Kidney epithelial cell (primary cell): ENCODE data around the gene NFKBIA. TPM values are rescaled to one million over a fixed set of nuclear protein-coding genes. Genes with fewer than 3 reads are reported as not detected.
"Not testable (repeated sequence)": the region's sequence is repeated elsewhere in the genome, so short reads cannot be mapped to it uniquely, and the experiment has no call there.

Experiments
- DNase-seq: peaks from one replicate; pipeline ENCODE4 v3.0.0-alpha.2; 2010; ENCODE audit warnings: low read depth
- H3K27me3 ChIP-seq: 2 replicates; pipeline ENCODE4 v1.6.0; 2011; ENCODE audit warnings: low read length; ENCODE audit not compliant: control insufficient read depth, insufficient read depth
- H3K36me3 ChIP-seq: 2 replicates; pipeline ENCODE4 v1.5.1; 2011; ENCODE audit warnings: low read length; ENCODE audit not compliant: control insufficient read depth, insufficient read depth
- H3K4me3 ChIP-seq: 2 replicates; pipeline ENCODE4 v1.5.1; 2011; ENCODE audit warnings: low read depth, mild to moderate bottlenecking, control low read depth, low read length
- CTCF ChIP-seq: IDR thresholded peaks from 2 replicates; pipeline ENCODE4 v1.5.1; 2011; ENCODE audit warnings: mild to moderate bottlenecking, moderate library complexity, low read length, control low read depth, inconsistent platforms; ENCODE audit not compliant: insufficient read depth, poor library complexity, severe bottlenecking
- total RNA-seq: library from RNA; depleted of rRNA; stranded (reverse); fragments of >200 nt; gene quantifications from 2 replicates; pipeline ENCODE4 v1.2.3, GENCODE V29; 2015

NFKBIA gene
- total RNA-seq, 1 donor from 2014 or later = 196 TPM

- Histone ChIP-seq H3K27me3 (no peaks in the 10 kb centered on the region), H3K4me3 (no peak overlapping the region), H3K36me3 (no peaks in the 10 kb centered on the region)
- peak; percentile 94 for DNase-seq
- no peak for TF ChIP-seq CTCF
Observed at GRCh38 chr14:35365130-35366055, 39.2 kb downstream of the NFKBIA start.

- TF ChIP-seq CTCF = no peak
- H3K36me3 ChIP-seq = no peaks in the 10 kb centered on the region
- no peak overlapping the region for H3K4me3 ChIP-seq
- no peaks in the 10 kb centered on the region for H3K27me3 ChIP-seq
- DNase-seq = no peak
Observed at GRCh38 chr14:35362911-35363374, 41.6 kb downstream of the NFKBIA start.

GRCh38 chr14:35362450-35362849, 42.1 kb downstream of the NFKBIA start:
- H3K4me3 ChIP-seq = no peak overlapping the region
- no peaks in the 10 kb centered on the region for H3K27me3 ChIP-seq
- no peak for TF ChIP-seq CTCF
- H3K36me3 ChIP-seq = no peaks in the 10 kb centered on the region
- no peak for DNase-seq

- H3K4me3 ChIP-seq = no peak overlapping the region
- H3K36me3 ChIP-seq = no peaks in the 10 kb centered on the region
- no peaks in the 10 kb centered on the region for H3K27me3 ChIP-seq
- TF ChIP-seq CTCF = no peak
- no peak for DNase-seq
Observed at GRCh38 chr14:35361141-35361480, 43.4 kb downstream of the NFKBIA start.

GRCh38 chr14:35359655-35360054, 44.9 kb downstream of the NFKBIA start:
- not testable (repeated sequence) for H3K27me3 ChIP-seq, H3K36me3 ChIP-seq, DNase-seq, H3K4me3 ChIP-seq

GRCh38 chr14:35355981-35356841, 48.3 kb downstream of the NFKBIA start:
- DNase-seq = no peak
- H3K27me3 ChIP-seq = no peaks in the 10 kb centered on the region
- no peaks in the 10 kb centered on the region for H3K36me3 ChIP-seq
- no peak for TF ChIP-seq CTCF
- no peak overlapping the region for H3K4me3 ChIP-seq

GRCh38 chr14:35355235-35355634, 49.3 kb downstream of the NFKBIA start:
- H3K4me3 ChIP-seq, DNase-seq, H3K27me3 ChIP-seq, H3K36me3 ChIP-seq: not testable (repeated sequence)
